Measurements from ENCODE around the gene LGR6.
"Not testable (repeated sequence)": the region's sequence is repeated elsewhere in the genome, so short reads cannot be mapped to it uniquely, and the experiment has no call there.

LGR6 gene

DNA sequence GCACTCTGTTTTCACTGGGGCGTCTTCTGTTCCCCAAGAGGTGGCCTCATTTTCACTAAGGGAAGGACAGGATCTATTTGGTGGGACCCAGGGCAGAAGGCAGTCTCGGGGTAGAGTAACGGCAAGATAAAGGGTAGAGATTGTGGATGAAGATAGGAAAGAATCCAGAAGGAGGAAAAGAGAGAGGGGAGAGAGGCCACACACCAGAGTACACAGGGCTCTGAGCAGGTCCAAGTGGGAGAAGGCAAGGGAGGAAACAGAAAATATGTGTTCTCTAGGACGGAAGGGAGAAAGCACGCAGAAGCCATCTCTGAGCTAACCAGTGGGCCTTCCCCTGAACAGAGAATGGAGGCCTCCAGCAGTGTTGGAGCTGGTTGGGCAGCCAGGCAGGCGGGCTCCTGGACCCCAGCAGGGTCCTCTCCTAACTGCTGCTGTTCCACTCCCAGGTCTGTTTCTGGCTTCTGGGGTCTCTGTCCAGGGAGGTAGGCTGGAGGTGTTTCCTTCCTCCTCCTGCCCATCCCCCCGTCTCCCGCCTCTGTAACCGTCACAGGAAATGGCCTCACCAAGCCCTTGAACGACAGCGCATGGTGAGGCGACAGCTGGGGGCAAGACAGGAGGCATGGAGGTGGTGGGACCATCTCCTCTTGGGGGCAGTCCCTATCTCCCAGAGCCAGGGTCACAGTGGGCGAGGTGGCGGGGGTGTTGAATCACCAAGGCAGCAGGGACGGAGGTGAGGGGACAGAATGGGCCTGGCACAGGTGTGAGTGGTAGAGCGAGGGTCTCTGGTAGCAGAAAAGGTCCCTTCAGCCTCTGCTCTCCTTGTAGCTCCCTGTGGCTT, 33.8 kb upstream of the LGR6 start:
- DNase-seq (ENCODE audit: low read depth in 2 of 2) = no peak

GRCh38 chr1:202160377-202160940, 33.1 kb upstream of the LGR6 start, which contains the start of gene PTPN7:
Gene PTPN7, minus strand, starts transcription at chr1:202160602. Its CDS starts 1,200 bp downstream, at chr1:202159402.
- no peak for DNase-seq (ENCODE audit: low read depth in 2 of 2)

DNA sequence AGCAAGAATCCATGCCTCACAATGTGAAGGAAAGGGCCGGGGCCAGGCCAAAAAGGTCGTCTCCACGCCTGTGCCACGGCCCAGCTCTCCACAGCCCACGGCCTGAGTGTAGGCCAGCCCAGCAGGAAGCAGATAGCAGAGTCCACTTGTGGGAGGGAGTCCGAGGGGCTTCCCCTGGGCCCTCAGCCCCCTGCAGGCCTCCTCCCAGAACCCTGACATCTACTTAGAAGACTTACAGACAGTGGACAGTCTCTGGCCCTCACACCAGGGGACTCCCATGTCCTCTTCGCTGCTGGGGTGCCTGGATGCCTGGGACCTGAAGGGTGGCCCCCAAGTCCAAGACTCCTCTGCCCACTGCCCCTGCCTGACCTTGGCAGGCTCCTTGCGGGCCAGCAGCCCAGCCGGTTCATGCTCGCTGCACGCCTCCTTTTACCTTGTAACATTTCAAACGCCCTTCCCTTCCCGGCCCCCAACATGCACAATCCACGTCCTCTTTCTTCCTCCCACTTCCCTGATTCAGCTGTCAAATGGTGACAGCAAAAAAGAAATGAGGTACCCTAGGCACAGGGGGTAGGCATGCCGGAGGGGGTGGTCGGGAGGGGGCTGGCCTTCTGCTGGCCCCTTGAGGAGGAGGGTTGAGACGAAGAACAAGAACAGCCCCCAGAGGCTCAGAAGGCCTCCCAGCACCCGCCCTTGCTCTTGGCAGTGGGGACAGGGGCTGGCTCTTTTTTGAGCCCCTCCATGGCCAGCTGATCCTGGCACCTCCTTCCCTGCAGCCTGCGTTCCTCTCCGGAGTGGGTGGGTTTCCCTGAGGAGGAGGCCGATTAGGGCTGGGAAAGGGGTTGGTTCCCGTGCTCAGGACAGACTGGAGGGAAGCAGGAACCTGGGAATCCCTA, 32.2 kb upstream of the LGR6 start:
- no peak for DNase-seq (ENCODE audit: low read depth in 2 of 2)

GRCh38 chr1:202162047-202162417, 31.6 kb upstream of the LGR6 start:
- no peak for DNase-seq (ENCODE audit: low read depth in 2 of 2)

DNA sequence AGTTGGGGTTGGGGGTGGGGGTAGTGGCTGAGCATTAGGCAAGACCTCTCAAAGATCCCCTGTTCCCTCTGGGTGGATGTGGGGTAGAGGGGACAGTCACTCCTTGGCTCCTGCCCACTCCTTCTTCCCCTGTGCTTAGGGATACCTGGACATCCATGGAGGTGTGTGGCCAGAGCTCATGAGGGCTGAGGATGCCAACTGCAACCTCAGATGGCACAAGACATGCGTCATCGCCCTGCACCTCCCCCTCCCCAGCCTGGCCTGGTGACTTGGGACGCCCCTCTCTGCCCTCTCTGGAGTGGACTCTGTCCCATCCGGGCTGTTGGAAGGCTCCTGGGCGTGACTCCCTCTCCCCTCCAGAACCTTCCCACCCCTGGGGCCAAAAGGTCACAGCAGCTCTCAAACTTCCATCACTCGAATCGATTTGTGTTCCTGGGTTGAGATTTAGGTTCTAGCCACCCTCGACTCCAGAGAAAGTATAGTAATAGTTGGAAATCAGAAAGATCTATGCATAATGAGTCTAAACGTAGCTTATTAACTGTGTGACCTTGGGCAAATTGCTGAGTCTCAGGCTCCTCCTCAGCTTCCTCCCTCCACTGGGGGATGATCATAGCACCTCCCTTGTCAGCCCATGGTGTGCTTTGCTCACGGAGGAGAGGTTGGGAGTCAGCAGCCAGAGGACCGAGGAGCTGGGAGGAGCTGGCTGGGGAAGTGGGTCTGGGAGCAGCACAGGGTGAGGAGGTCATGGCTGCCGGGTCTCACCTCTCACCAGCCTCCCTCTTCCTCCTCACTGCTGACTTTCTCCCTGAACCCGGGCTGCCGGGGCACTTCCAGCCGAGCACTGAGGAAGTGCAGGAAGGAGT, 30.9 kb upstream of the LGR6 start:
- DNase-seq (ENCODE audit: low read depth in 2 of 2) = no peak

GRCh38 chr1:202163281-202164270, 30.0 kb upstream of the LGR6 start:
- no peak for DNase-seq (ENCODE audit: low read depth in 2 of 2)

- DNase-seq (ENCODE audit: low read depth in 2 of 2) = no peak
Observed at GRCh38 chr1:202164271-202165037, 29.1 kb upstream of the LGR6 start.

DNA sequence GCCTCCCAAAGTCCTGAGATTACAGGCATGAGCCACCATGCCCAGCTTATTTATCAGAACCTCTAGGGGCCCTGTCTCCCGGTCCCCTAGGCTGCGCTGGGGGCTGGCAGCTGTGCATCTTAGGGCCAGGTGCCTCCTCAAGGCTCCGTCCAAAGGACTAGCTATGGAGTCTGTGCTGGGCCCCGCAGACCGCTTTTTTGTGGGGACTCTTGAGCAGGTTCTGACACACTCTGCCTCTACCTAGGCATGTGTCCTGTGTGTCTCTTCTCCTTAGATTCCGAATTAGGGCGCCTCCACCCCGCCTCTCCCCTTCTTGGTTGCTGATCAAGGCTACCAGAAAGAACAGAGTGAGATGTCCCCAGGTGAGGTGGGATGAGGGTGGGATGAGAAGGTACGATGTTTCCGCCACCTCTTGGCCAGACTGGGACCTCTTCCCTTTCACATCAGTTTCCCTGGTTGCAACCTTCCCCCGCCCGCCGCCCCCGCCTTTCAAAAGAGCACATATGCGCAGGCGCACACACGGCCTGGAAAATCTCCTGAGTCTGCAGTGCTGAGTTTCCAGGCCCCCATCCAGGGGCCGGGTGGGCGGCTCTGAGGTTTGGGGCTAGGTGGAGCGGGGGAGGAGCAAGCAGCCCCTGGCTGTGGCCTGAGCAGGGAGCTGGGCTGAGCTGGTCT, 28.2 kb upstream of the LGR6 start:
- no peak for DNase-seq (ENCODE audit: low read depth in 2 of 2)

DNA sequence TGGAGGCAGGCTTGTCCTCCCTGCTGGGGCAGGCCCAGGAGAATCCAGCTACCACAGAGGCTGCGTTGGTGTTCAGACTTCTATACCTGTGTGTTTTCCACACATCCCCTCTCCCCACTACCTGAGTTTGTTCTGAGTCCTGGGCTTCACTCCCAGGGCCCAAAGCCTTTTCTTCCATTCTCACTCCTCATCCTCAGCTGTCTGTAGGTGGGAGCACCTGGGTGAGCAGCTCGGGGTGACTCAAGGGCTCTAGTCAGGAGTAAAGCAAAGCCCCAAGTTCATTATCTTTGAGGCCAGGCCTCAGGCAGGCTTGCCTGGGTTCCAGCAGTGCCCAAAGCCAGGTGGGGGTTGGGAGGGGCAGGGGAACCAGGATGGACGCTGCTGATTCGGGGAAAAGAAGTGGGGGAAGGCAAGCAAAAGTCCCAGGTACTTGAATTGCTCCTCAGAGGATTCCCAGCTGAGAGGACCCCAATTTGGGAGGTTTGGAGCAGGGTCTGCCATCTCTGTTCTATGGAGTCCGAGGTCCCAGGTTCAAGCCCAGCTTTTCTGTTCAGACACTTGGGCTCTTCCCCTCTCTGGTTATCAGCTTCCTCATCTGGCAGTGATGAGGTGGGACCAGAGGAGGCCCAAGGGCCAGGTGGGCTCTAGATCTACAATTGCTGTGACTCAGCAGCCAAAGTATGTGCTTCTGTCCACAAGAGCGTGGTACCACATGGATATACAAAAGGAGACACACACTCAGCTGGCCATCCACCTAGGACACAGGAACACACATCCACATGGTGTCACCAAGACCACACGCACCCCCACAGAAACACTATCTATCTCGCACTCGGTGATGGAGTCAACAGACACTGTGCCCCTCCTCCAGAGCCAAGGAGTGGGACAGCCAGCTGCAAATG, 27.4 kb upstream of the LGR6 start:
- DNase-seq (ENCODE audit: low read depth in 2 of 2) = no peak

GRCh38 chr1:202167054-202167453, 26.5 kb upstream of the LGR6 start:
- not testable (repeated sequence) for DNase-seq (ENCODE audit: low read depth in 2 of 2)

DNA sequence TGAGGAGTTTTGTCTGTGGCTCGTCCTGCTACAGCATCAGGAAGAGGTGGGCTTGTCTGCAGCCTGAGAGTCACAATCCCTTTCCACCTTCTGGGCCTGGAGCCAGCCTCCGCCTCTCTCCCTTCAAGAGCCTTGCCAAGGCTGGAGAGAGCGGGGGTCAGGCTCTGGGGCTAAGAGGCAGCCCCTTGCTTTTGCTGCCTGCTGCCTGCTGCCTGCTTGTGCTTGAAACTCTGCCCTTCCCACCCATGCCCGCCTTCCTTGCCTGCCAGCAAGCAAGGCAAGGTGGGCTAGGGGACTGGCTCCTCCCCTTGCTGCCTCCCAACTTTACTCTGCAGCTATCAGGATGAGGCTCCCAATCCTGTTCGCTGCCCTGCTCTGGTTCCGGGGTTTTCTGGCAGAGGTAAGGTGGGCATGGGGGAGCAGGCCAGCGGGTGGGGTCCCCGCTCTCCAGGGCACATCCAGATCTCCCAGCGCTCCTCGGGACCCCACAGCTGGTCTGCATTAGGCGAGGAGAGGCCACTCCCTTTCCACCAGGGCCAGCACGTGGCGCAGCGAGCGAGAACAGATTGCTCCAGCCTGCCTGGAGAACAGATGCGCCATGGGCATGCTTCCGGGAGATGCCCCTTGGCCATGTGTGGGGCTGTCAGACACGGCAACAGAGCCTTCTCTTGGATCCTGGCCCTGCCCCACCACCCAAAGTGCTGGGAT, 25.7 kb upstream of the LGR6 start:
- peak; percentile 20 to 29 for DNase-seq (ENCODE audit: low read depth in 2 of 2)

DNA sequence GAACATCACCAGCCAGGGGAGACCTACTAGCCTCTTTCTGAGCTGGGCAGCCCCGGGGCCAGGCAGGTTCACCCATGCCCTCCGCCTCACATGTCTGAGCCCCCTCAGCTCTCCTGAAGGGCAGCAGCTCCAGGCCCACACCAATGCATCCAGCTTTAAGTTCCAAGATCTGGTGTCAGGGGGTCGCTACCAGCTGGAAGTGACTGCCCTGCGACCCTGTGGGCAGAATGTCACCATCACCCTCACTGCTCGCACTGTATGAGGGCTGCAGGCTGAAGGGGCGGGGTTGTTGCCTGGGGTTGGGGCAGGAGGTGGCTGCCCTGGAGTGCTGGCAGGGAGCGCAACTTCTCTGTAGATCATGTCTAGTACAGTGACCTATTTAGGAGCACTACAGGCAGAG, 24.7 kb upstream of the LGR6 start:
- DNase-seq (ENCODE audit: low read depth in 2 of 2) = no peak

- DNase-seq (ENCODE audit: low read depth in 2 of 2) = no peak
Observed at GRCh38 chr1:202170726-202171125, 22.9 kb upstream of the LGR6 start.

- no peak for DNase-seq (ENCODE audit: low read depth in 2 of 2)
Observed at GRCh38 chr1:202171292-202172014, 22.1 kb upstream of the LGR6 start.

DNA sequence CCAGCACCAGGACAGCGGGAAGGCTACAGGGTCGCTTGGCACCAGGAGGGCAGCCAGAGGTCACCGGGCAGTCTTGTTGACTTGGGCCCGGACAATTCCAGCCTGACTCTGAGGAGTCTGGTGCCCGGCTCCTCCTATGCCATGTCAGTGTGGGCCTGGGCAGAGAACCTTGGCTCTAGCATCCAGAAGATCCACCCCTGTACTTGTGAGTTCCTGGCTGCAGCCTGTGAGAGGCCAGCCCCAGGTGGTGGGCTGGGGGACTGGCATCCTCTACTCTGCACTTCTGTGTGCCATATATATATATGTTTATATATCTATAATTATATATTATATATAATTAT, 21.6 kb upstream of the LGR6 start:
- DNase-seq (ENCODE audit: low read depth in 2 of 2) = no peak

DNA sequence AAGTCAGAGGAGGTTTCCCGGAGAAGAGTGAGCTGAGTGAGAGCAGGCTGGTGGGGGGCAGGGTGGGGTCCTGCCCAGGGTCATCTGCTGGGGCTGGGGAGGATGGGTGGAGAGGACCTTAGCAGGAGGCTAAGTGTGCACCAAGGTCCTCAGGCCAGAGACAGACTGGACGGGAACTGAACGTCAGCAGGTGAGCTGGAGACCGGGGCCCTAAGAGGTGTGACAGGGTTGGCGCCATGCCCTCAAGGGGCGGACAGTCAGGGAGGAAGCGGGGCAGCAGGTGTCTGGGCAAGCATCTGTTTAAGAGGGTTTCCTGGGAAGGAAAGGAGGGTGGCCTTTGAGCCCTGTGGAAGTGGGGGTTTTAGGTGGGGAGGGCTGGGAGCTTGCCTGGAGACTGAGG, 19.6 kb upstream of the LGR6 start:
- DNase-seq (ENCODE audit: low read depth in 2 of 2) = no peak

All from fibroblast of skin of left quadriceps (primary cell).